ENCODE data around the gene MATK. TPM values are rescaled to one million over a fixed set of nuclear protein-coding genes. Genes with fewer than 3 reads are reported as not detected.

Gene MATK
- total RNA-seq, 1 experiment from 2014 or later, result 0.21 TPM

DNA sequence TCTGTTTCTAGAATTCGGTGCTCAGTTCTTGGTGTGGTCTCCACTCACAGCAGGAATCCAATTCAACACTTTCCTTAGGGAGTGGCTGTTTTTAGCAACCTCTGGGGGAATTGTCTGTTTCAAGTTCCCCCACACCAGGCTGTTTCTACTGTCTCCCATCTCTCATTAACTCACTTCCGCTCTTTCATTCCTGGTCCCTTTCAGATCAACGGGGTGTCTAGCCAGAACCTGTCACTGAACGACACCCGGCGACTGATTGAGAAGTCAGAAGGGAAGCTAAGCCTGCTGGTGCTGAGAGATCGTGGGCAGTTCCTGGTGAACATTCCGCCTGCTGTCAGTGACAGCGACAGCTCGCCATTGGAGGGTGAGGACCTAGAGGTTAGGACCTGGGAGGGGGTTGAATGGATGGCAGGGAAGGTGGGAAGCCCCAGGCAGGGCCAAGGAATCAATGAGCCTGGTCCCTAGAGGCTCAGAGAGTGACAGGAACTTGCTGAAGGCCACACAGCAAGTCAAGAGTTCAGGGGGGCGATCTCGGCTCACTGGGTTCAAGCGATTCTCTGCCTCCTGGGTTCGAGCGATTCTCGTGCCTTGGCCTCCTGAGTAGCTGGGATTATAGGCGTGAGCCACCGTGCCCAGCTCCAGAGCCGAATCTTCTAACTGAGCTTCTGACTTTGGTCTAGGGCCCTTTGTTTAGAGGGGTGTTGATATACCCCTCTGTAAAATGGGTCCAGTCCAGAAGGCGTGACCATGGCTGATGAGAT is 52.5 kb downstream of the MATK start:
- in situ Hi-C loops (cut with HindIII; ENCODE audit: low pct_unique_long_range_greater_than_20kb, low sequenced_read_pairs), result no loop called here
- no peak overlapping the region for H3K4me3 ChIP-seq (ENCODE audit: low read depth in 2 of 2, low read length in 2 of 2)
- no TSS peak for BruUV-seq (replicated peaks)
- no peaks in the 10 kb centered on the region for H3K27me3 ChIP-seq (ENCODE audit: control insufficient read depth, insufficient read depth, low read length)
- POLR2A ChIA-PET, result no interaction called here
- no peaks in the 10 kb centered on the region for H3K9me3 ChIP-seq (ENCODE audit: control insufficient read depth, insufficient read depth, low read depth, low read length)
- intact Hi-C loops (cut with micrococcal nuclease; ENCODE audit: unreplicated experiment), result no loop called here
- DNase-seq (ENCODE audit: low read depth, low spot score) (no peak), ATAC-seq (no peak)
- no peaks in the 10 kb centered on the region for H3K36me3 ChIP-seq (ENCODE audit: control insufficient read depth, insufficient read depth, low read length)
- TF ChIP-seq, protein P1, sequence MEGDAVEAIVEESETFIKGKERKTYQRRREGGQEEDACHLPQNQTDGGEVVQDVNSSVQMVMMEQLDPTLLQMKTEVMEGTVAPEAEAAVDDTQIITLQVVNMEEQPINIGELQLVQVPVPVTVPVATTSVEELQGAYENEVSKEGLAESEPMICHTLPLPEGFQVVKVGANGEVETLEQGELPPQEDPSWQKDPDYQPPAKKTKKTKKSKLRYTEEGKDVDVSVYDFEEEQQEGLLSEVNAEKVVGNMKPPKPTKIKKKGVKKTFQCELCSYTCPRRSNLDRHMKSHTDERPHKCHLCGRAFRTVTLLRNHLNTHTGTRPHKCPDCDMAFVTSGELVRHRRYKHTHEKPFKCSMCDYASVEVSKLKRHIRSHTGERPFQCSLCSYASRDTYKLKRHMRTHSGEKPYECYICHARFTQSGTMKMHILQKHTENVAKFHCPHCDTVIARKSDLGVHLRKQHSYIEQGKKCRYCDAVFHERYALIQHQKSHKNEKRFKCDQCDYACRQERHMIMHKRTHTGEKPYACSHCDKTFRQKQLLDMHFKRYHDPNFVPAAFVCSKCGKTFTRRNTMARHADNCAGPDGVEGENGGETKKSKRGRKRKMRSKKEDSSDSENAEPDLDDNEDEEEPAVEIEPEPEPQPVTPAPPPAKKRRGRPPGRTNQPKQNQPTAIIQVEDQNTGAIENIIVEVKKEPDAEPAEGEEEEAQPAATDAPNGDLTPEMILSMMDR (IDR thresholded peaks at IDR 0.05), result no peak
- TF ChIP-seq TCF7L2 (IDR thresholded peaks at IDR 0.05; ENCODE audit: low read depth, low read length), result no peak
- no peak for TF ChIP-seq SIN3A (IDR thresholded peaks at IDR 0.05; ENCODE audit: borderline replicate concordance, insufficient read depth, low read depth, low read length)
- no peak for TF ChIP-seq REST (IDR thresholded peaks at IDR 0.05; ENCODE audit: insufficient read depth in 1 of 2, low read depth in 2 of 2, low read length in 1 of 2)
- no peak for TF ChIP-seq POLR2AphosphoS5 (IDR thresholded peaks at IDR 0.05; ENCODE audit: low read depth, low read length)
- no peak overlapping the region for H3K27ac ChIP-seq (ENCODE audit: low read length)
- H3K4me1 ChIP-seq (ENCODE audit: control insufficient read depth, insufficient read depth, low read length), result no peaks in the 10 kb centered on the region
- CTCF ChIA-PET, result no interaction called here

GRCh38 chr19:3732108-3732507 is 54.1 kb downstream of the MATK start:
- in situ Hi-C loops (cut with HindIII; ENCODE audit: low pct_unique_long_range_greater_than_20kb, low sequenced_read_pairs) (no loop called here), intact Hi-C loops (cut with micrococcal nuclease; ENCODE audit: unreplicated experiment) (no loop called here)
- H3K4me1 ChIP-seq (ENCODE audit: control insufficient read depth, insufficient read depth, low read length), result no peaks in the 10 kb centered on the region
- no peaks in the 10 kb centered on the region for H3K36me3 ChIP-seq (ENCODE audit: control insufficient read depth, insufficient read depth, low read length)
- H3K9me3 ChIP-seq (ENCODE audit: control insufficient read depth, insufficient read depth, low read depth, low read length), result no peaks in the 10 kb centered on the region
- H3K27me3 ChIP-seq (ENCODE audit: control insufficient read depth, insufficient read depth, low read length), result no peaks in the 10 kb centered on the region
- POLR2A ChIA-PET, result no interaction called here
- TF ChIP-seq TCF7L2 (IDR thresholded peaks at IDR 0.05; ENCODE audit: low read depth, low read length) (no peak), POLR2AphosphoS5 (IDR thresholded peaks at IDR 0.05; ENCODE audit: low read depth, low read length) (no peak), SIN3A (IDR thresholded peaks at IDR 0.05; ENCODE audit: borderline replicate concordance, insufficient read depth, low read depth, low read length) (no peak), REST (IDR thresholded peaks at IDR 0.05; ENCODE audit: insufficient read depth in 1 of 2, low read depth in 2 of 2, low read length in 1 of 2) (no peak)
- TF ChIP-seq, protein P1 (IDR thresholded peaks at IDR 0.05), result no peak
- DNase-seq (ENCODE audit: low read depth, low spot score) (no peak), ATAC-seq (no peak)
- H3K4me3 ChIP-seq (ENCODE audit: low read depth in 2 of 2, low read length in 2 of 2), result no peak overlapping the region
- CTCF ChIA-PET, result interaction anchor here (0.6 kb wide), 2 partner anchors 66 to 84 kb away, joined by 3 to 8 read pairs; no protein-coding TSS in a partner anchor
- no TSS peak for BruUV-seq (replicated peaks)
- H3K27ac ChIP-seq (ENCODE audit: low read length), result no peak overlapping the region

All from Panc1 (cell line).